Heart left ventricle (tissue), 13 donors: ENCODE measurements around the gene PTMS.

ENCODE experiments used
- CTCF ChIP-seq, 12 donors: fragments of 200-600 bp; sonication (generic) in 4 of 12; IDR thresholded peaks; one replicate each; pipeline versions ENCODE4 v1.5.0 to v1.8.0; 2018 to 2022; ENCODE audit warnings: antibody characterized with exemption in 12 of 12, mild to moderate bottlenecking in 5 of 12
- POLR2A ChIP-seq, 2 donors: fragments of 450-650 bp; IDR thresholded peaks; one replicate each; pipeline ENCODE4 v1.6.1; 2017; ENCODE audit warnings: antibody characterized with exemption in 2 of 2, mild to moderate bottlenecking in 2 of 2, moderate library complexity in 2 of 2
- donor health status: ischemic (EF 13 %, LVEDD 7.1; RV severe dilation, severe dysfunction).
- donor health status: DM: no; HTN: yes; CAD: no.
- donor health status: DM: no; HTN: no; CAD: no.
- donor health status: ischemic (EF 25% LVEDD 6.9; RV normal size, moderate dysfunction).
- donor health status: ischemic (EF 25% LVEDD 5.7; RV mildly dilated, moderate dysfunction).
- donor health status: ischemic (EF 35%, LVEDD 5.7; RV mildly dilated, moderate dysfunction).
- donor health status: nonischemic (EF 11% LVEDD 7.7; RV severe dilation, severe dysfunction).
- donor health status: DM: yes; HTN: yes; CAD: no.
- donor health status: PGD.
- donor health status: ischemic (EF 29% LVEDD 5.4; RV normal size, mild dysfunction).
- donor health status: nonischemic (EF 23%, LVEDD 6.1; RV moderate dilation, normal function).

- TF ChIP-seq CTCF (IDR thresholded peaks at IDR 0.05) (no peak), POLR2A (IDR thresholded peaks at IDR 0.05) (no peak)
Measured at GRCh38 chr12:6750506-6750905, 15.7 kb upstream of the PTMS start.
